ENCODE data around the gene LDLRAD3. TPM values are rescaled to one million over a fixed set of nuclear protein-coding genes. Genes with fewer than 3 reads are reported as not detected.

LDLRAD3 gene
- polyA plus RNA-seq, 3 donors = 7.3 to 14.1 (median 10.4) TPM

- Histone ChIP-seq H2AFZ (ENCODE audit: insufficient read depth, low read depth, low read length, poor library complexity, severe bottlenecking) (no peak overlapping the region), H3K9me3 (replicated peaks in 1 of 2; ENCODE audit: control insufficient read depth in 1 of 2, insufficient read depth in 1 of 2, low read length in 2 of 2) (no peaks in the 10 kb centered on the region), H3K4me1 (ENCODE audit: control insufficient read depth in 1 of 2, insufficient read depth in 2 of 2, low read length in 2 of 2) (no peaks in the 10 kb centered on the region), H3K27ac (ENCODE audit: low read depth in 1 of 2, low read length in 2 of 2) (no peak overlapping the region), H3K79me2 (ENCODE audit: insufficient read depth, low read length) (no peaks in the 10 kb centered on the region), H3K36me3 (replicated peaks in 1 of 2; ENCODE audit: control insufficient read depth in 1 of 2, insufficient read depth in 2 of 2, low read length in 2 of 2) (peaks cover 0 to 21% of the 10 kb centered on the region in 2 donors), H3K27me3 (ENCODE audit: control insufficient read depth in 2 of 2, insufficient read depth in 2 of 2, low read length in 2 of 2) (no peaks in the 10 kb centered on the region), H3K4me3 (replicated peaks in 1 of 3; ENCODE audit: low read depth in 2 of 3, low read length in 3 of 3) (no peak overlapping the region), H3K9ac (ENCODE audit: insufficient read depth, low read length, poor library complexity, severe bottlenecking) (no peak overlapping the region), H4K20me1 (ENCODE audit: insufficient read depth, low read length) (peaks cover 10% of the 10 kb centered on the region), H3K4me2 (replicated peaks; ENCODE audit: extremely low read depth, low read length, poor library complexity, severe bottlenecking) (no peak overlapping the region)
- peak overlapping the region in 1 of 7 donors; percentile 32 for H3K27ac Mint-ChIP-seq
- no peaks in the 10 kb centered on the region for H3K27me3 Mint-ChIP-seq (ENCODE audit: low read depth in 3 of 3)
- 100% methylated on average over 6 of the region's 11 CpGs for WGBS (ENCODE audit: insufficient coverage)
- DNase-seq = no peak
- no peak overlapping the region for H3K4me3 Mint-ChIP-seq
- intact Hi-C loops (cut with micrococcal nuclease) = no loop called here
- peaks cover 0 to 5% (median 0%) of the 10 kb centered on the region in 7 donors for H3K9me3 Mint-ChIP-seq
- H3K4me1 Mint-ChIP-seq = no peaks in the 10 kb centered on the region
- H3K36me3 Mint-ChIP-seq = peaks cover 25 to 26% of the 10 kb centered on the region in 2 donors
- TF ChIP-seq CTCF (IDR thresholded peaks at IDR 0.05) = no peak
These were observed 90.9 kb downstream of the LDLRAD3 start for GRCh38 chr11:36034551-36035331.

GRCh38 chr11:36035454-36035853 is 91.6 kb downstream of the LDLRAD3 start:
- no peak for DNase-seq
- no peak overlapping the region for H3K27ac Mint-ChIP-seq
- Histone ChIP-seq H4K20me1 (ENCODE audit: insufficient read depth, low read length) (peaks cover 10% of the 10 kb centered on the region), H3K4me1 (ENCODE audit: control insufficient read depth in 1 of 2, insufficient read depth in 2 of 2, low read length in 2 of 2) (no peaks in the 10 kb centered on the region), H3K9ac (ENCODE audit: insufficient read depth, low read length, poor library complexity, severe bottlenecking) (no peak overlapping the region), H3K27ac (ENCODE audit: low read depth in 1 of 2, low read length in 2 of 2) (no peak overlapping the region), H3K36me3 (replicated peaks in 1 of 2; ENCODE audit: control insufficient read depth in 1 of 2, insufficient read depth in 2 of 2, low read length in 2 of 2) (peaks cover 0 to 21% of the 10 kb centered on the region in 2 donors), H3K79me2 (ENCODE audit: insufficient read depth, low read length) (no peaks in the 10 kb centered on the region), H3K9me3 (replicated peaks in 1 of 2; ENCODE audit: control insufficient read depth in 1 of 2, insufficient read depth in 1 of 2, low read length in 2 of 2) (no peaks in the 10 kb centered on the region), H3K27me3 (ENCODE audit: control insufficient read depth in 2 of 2, insufficient read depth in 2 of 2, low read length in 2 of 2) (no peaks in the 10 kb centered on the region), H2AFZ (ENCODE audit: insufficient read depth, low read depth, low read length, poor library complexity, severe bottlenecking) (no peak overlapping the region), H3K4me2 (replicated peaks; ENCODE audit: extremely low read depth, low read length, poor library complexity, severe bottlenecking) (no peak overlapping the region), H3K4me3 (replicated peaks in 1 of 3; ENCODE audit: low read depth in 2 of 3, low read length in 3 of 3) (no peak overlapping the region)
- no peak for TF ChIP-seq CTCF (IDR thresholded peaks at IDR 0.05)
- no peaks in the 10 kb centered on the region for H3K4me1 Mint-ChIP-seq
- intact Hi-C loops (cut with micrococcal nuclease) = no loop called here
- peaks cover 30 to 31% of the 10 kb centered on the region in 2 donors for H3K36me3 Mint-ChIP-seq
- no peaks in the 10 kb centered on the region for H3K27me3 Mint-ChIP-seq (ENCODE audit: low read depth in 3 of 3)
- H3K4me3 Mint-ChIP-seq = no peak overlapping the region
- WGBS (ENCODE audit: insufficient coverage) = 100% methylated on average over 1 of the region's 1 CpG
- H3K9me3 Mint-ChIP-seq = peaks cover 0 to 5% (median 0%) of the 10 kb centered on the region in 7 donors
